Endothelial cell of umbilical vein (primary cell): ENCODE measurements around the gene GGT5. TPM values are rescaled to one million over a fixed set of nuclear protein-coding genes. Genes with fewer than 3 reads are reported as not detected.
"Not testable (repeated sequence)": the region's sequence is repeated elsewhere in the genome, so short reads cannot be mapped to it uniquely, and the experiment has no call there.

Experiments used
- BruUV-seq: library from RNA; stranded (reverse); fragments of 400-500 nt; replicated peaks from 2 replicates; lab custom pipeline; 2021; lab: Mats Ljungman, UMichigan
- CTCF ChIA-PET: fragments of 300-600, 350-600 bp; sonication (Branson Sonifier 250); formaldehyde crosslinking; loops from one replicate; lab custom pipeline; 2021; ENCODE audit warnings: antibody characterized with exemption, inconsistent platforms; lab: Charles Lee
- POLR2A ChIA-PET: fragments of 300-600, 350-600 bp; sonication (Branson Sonifier 250); formaldehyde crosslinking; loops from one replicate; lab custom pipeline; 2021; ENCODE audit warnings: antibody characterized with exemption, inconsistent platforms; lab: Charles Lee
- DNase-seq: peaks from one replicate; pipeline ENCODE4 v3.0.0-alpha.2; 2011; ENCODE audit warnings: low read depth, low spot score
- FAIRE-seq: peaks from 2 replicates; lab custom pipeline; 2011; peaks lifted over from hg19 to GRCh38; lab: Jason Lieb, UNC
- H2AFZ ChIP-seq: 2 replicates; pipeline ENCODE4 v1.6.0; 2012; ENCODE audit warnings: low read depth, low read length, control low read depth, inconsistent platforms
- H3K27ac ChIP-seq: 2 replicates; pipeline ENCODE4 v1.5.1; 2011; ENCODE audit warnings: low read depth, mild to moderate bottlenecking, control low read depth, low read length, moderate library complexity; ENCODE audit not compliant: insufficient read depth
- H3K27me3 ChIP-seq, 2 experiments: 2 replicates each; pipeline versions ENCODE4 v1.6.0 to v1.6.1; 2011; ENCODE audit warnings: low read length in 2 of 2, mixed read lengths in 1 of 2; ENCODE audit not compliant: control insufficient read depth in 2 of 2, insufficient read depth in 2 of 2
- H3K36me3 ChIP-seq, 2 experiments: 2 replicates in 1 of 2; 3 replicates in 1 of 2; pipeline ENCODE4 v1.5.1; 2011; ENCODE audit warnings: low read length in 2 of 2, mild to moderate bottlenecking in 1 of 2, moderate library complexity in 1 of 2; ENCODE audit not compliant: control insufficient read depth in 2 of 2, insufficient read depth in 2 of 2; ENCODE audit errors: extremely low read depth in 1 of 2
- H3K4me1 ChIP-seq: 3 replicates; pipeline ENCODE4 v1.5.1; 2011; ENCODE audit warnings: mild to moderate bottlenecking, low read length; ENCODE audit not compliant: control insufficient read depth, insufficient read depth; ENCODE audit errors: extremely low read depth
- H3K4me2 ChIP-seq: 2 replicates; pipeline ENCODE4 v1.6.1; 2011; ENCODE audit warnings: low read length, control low read depth, mixed read lengths; ENCODE audit not compliant: insufficient read depth
- H3K4me3 ChIP-seq, 3 experiments: fragments of 200-600 bp in 1 of 3; sonication (generic), shearing (Covaris generic) in 1 of 3; replicated peaks in 1 of 3; 2 replicates each; pipeline ENCODE4 v1.5.1; 2011 to 2016; ENCODE audit warnings: control low read depth in 3 of 3, low read length in 3 of 3, mild to moderate bottlenecking in 2 of 3, inconsistent platforms in 1 of 3, low read depth in 1 of 3, moderate library complexity in 1 of 3; ENCODE audit not compliant: insufficient read depth in 1 of 3
- H3K79me2 ChIP-seq: 2 replicates; pipeline ENCODE4 v1.6.0; 2012; ENCODE audit warnings: low read length, inconsistent platforms; ENCODE audit not compliant: control insufficient read depth, insufficient read depth
- H3K9ac ChIP-seq: replicated peaks from 2 replicates; pipeline ENCODE3; 2011; ENCODE audit warnings: low read length, control low read depth; ENCODE audit not compliant: insufficient read depth; ENCODE audit errors: extremely low read depth
- H3K9me1 ChIP-seq: replicated peaks from 3 replicates; pipeline ENCODE4 v1.6.0; 2011; ENCODE audit warnings: mild to moderate bottlenecking, low read length; ENCODE audit not compliant: control insufficient read depth, insufficient read depth; ENCODE audit errors: extremely low read depth
- H3K9me3 ChIP-seq: replicated peaks from 2 replicates; pipeline ENCODE4 v1.5.1; 2012; ENCODE audit warnings: low read length, inconsistent platforms; ENCODE audit not compliant: control insufficient read depth, insufficient read depth
- H4K20me1 ChIP-seq: replicated peaks from 2 replicates; pipeline ENCODE3; 2011; ENCODE audit warnings: mild to moderate bottlenecking, low read length; ENCODE audit not compliant: control insufficient read depth, insufficient read depth; ENCODE audit errors: extremely low read depth
- EZH2 ChIP-seq: IDR thresholded peaks from 2 replicates; pipeline ENCODE4 v1.6.1; 2012; ENCODE audit warnings: borderline replicate concordance, low read depth, mild to moderate bottlenecking, moderate library complexity, low read length, inconsistent platforms; ENCODE audit not compliant: severe bottlenecking
- FOS ChIP-seq: IDR thresholded peaks from 2 replicates; pipeline ENCODE4 v1.6.1; 2011; ENCODE audit warnings: mild to moderate bottlenecking, low read length, moderate library complexity, borderline replicate concordance; ENCODE audit not compliant: insufficient read depth
- GATA2 ChIP-seq: IDR thresholded peaks from 2 replicates; pipeline ENCODE4 v1.7.0; 2011; ENCODE audit warnings: low read depth, mild to moderate bottlenecking, moderate library complexity, mixed read lengths, low read length; ENCODE audit not compliant: insufficient read length, insufficient read depth
- JUN ChIP-seq: IDR thresholded peaks from 2 replicates; pipeline ENCODE4 v1.6.1; 2011; ENCODE audit warnings: borderline replicate concordance, low read depth; ENCODE audit not compliant: insufficient read length, insufficient read depth
- MYC ChIP-seq: IDR thresholded peaks from one replicate; pipeline ENCODE4 v1.6.1; 2011; ENCODE audit warnings: mild to moderate bottlenecking, low read depth, low read length
- POLR2A ChIP-seq: IDR thresholded peaks from 2 replicates; pipeline ENCODE4 v1.6.1; 2012; ENCODE audit warnings: low read depth, mild to moderate bottlenecking, control low read depth, low read length
- POLR2AphosphoS5 ChIP-seq: IDR thresholded peaks from 2 replicates; pipeline ENCODE4 v1.6.1; 2012; ENCODE audit warnings: low read depth, mild to moderate bottlenecking, control low read depth, low read length, moderate library complexity; ENCODE audit not compliant: insufficient read depth
- dilution Hi-C: fragments of 300-500 bp; cut with MboI; formaldehyde crosslinking; loops from one replicate; pipeline ENCODE4 v1.15.0; 2019; ENCODE audit warnings: low sequenced_read_pairs; ENCODE audit not compliant: extremely low pct_ligation_motif_present
- intact Hi-C: fragments of 100-400 bp; cut with micrococcal nuclease; formaldehyde crosslinking; loops from one replicate; pipeline ENCODE4 v1.10.0; 2022
- polyA plus RNA-seq, 4 experiments: library from polyadenylated mRNA; depleted of rRNA in 3 of 4; stranded (reverse) in 3 of 4; unstranded in 1 of 4; fragments of >200 nt; gene quantifications; 2 replicates each; pipeline versions ENCODE4 v1.2.1 to v1.2.3, GENCODE V29; 2011 to 2012; ENCODE audit warnings: missing spikeins in 1 of 4
- total RNA-seq: library from RNA; stranded (reverse); gene quantifications from 2 replicates; pipeline ENCODE4 v1.2.3, GENCODE V29; 2021
- TF ChIP-seq, protein P1 (sequence below): IDR thresholded peaks from 2 replicates; pipeline ENCODE4 v1.6.1; 2011; ENCODE audit not compliant: insufficient read depth, insufficient read length

GGT5 gene
- total and polyA plus RNA-seq, 2 donors (not counting 3 experiments of a cell fraction or from before 2014, with no cell fraction given) = 45.9 to 293 TPM

DNA sequence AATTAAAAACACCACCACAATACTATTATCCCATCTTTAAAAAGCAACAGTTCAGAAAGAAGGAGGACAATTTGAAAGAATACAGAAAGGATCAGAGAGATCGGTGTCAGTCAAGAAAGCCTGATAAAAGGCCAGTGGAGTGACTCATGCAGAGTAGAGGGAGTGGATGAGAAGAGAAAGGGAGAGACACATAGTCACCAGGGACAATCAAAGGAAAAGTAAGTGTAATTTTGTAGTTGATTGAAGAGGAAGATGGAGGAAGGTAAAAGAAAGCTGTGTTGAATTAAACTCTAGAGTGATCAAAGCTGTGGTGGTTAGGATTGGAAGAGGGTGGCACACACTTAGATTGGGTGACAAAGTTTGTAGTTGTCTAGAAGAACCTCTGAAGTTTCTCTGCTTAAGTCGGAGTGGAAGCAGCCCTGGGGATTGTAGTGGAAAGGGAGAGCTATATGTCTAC is 39.9 kb upstream of the GGT5 start:
- Histone ChIP-seq H3K36me3 (no peaks in the 10 kb centered on the region), H3K9me3 (no peaks in the 10 kb centered on the region), H3K27me3 (no peaks in the 10 kb centered on the region), H3K4me1 (peaks cover 27% of the 10 kb centered on the region), H3K79me2 (peaks cover 82% of the 10 kb centered on the region), H3K4me2 (peak overlapping the region; percentile 48), H3K9ac (no peak overlapping the region), H4K20me1 (peaks cover 5% of the 10 kb centered on the region), H3K27ac (peak overlapping the region; percentile 21), H3K9me1 (peaks cover 2% of the 10 kb centered on the region), H3K4me3 (no peak overlapping the region), H2AFZ (no peak overlapping the region)
- dilution Hi-C loops = no loop called here
- no peak for TF ChIP-seq POLR2AphosphoS5
- peak; percentile 27 for TF ChIP-seq JUN
- TF ChIP-seq GATA2 = no peak
- TF ChIP-seq FOS = peak; percentile 79
- TF ChIP-seq, protein P1, sequence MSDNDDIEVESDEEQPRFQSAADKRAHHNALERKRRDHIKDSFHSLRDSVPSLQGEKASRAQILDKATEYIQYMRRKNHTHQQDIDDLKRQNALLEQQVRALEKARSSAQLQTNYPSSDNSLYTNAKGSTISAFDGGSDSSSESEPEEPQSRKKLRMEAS = no peak
- no TSS peak for BruUV-seq
- FAIRE-seq (no peak), DNase-seq (peak; percentile 32)
- POLR2A ChIA-PET = no interaction called here
- CTCF ChIA-PET = interaction anchor here (1.5 kb wide), 1 partner anchor 21 kb away, joined by 3 read pairs; no protein-coding TSS in a partner anchor
- intact Hi-C loops = no loop called here

DNA sequence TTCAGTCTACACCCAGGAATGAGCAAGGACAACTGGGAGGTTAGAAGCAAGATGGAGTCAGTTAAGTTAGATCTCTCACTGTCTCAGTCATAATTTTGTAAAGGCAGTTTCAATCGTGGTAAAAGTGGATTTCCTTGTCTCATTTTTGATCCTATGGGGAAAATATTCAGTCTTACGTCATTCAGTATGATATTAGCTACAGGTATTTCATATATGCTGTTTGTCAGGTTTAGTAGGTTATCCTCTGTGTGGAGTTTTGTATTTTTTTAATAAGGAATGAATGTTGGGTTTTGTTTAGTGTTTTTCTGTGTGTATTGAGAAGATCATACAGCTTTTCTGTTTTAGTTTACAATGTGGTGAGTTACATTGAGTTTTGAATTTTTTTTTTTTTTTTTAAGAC is 37.5 kb upstream of the GGT5 start:
- Histone ChIP-seq H3K36me3 (no peaks in the 10 kb centered on the region), H3K4me2 (no peak overlapping the region), H3K4me3 (no peak overlapping the region), H3K27ac (no peak overlapping the region), H3K27me3 (no peaks in the 10 kb centered on the region), H3K9me3 (no peaks in the 10 kb centered on the region), H3K9ac (no peak overlapping the region), H4K20me1 (peaks cover 2% of the 10 kb centered on the region), H3K9me1 (peaks cover 2% of the 10 kb centered on the region), H2AFZ (no peak overlapping the region), H3K4me1 (peaks cover 11% of the 10 kb centered on the region), H3K79me2 (peaks cover 80% of the 10 kb centered on the region)
- CTCF ChIA-PET = no interaction called here
- BruUV-seq = no TSS peak
- dilution Hi-C loops (no loop called here), intact Hi-C loops (no loop called here)
- TF ChIP-seq GATA2 (no peak), POLR2AphosphoS5 (no peak), EZH2 (no peak), MYC (no peak), JUN (no peak), POLR2A (no peak)
- TF ChIP-seq, protein P1 = no peak
- DNase-seq (no peak), FAIRE-seq (no peak)
- POLR2A ChIA-PET = no interaction called here

DNA sequence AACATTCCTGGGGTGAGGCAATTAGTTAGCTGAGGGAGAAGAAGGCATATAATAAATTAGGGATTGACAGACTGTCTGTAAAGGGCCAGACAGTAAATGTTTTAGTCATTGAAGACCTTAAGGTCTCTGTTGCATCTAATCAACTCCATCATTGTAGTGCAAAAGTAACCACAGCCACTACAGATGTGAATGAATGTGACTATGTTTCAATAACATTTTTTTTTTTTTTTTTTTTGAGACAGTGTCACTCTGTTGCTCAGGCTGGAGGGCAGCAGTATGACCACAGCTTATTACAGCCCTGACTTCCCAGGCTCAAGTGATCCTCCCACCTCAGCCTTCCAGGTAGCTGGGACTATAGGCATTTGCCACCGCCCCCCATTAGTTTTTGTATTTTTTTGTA is 35.5 kb upstream of the GGT5 start:
- BruUV-seq = not testable (repeated sequence)

More for the DNA sequence above, 35.5 kb upstream of the GGT5 start:
- intact Hi-C loops, FAIRE-seq, H3K27me3 ChIP-seq, H3K36me3 ChIP-seq, H2AFZ ChIP-seq, H3K9me1 ChIP-seq, CTCF ChIA-PET, dilution Hi-C loops, H3K4me3 ChIP-seq, H3K4me2 ChIP-seq, H3K27ac ChIP-seq, H3K9ac ChIP-seq, DNase-seq, H4K20me1 ChIP-seq, H3K4me1 ChIP-seq, POLR2A ChIA-PET, H3K9me3 ChIP-seq: not testable (repeated sequence)
- H3K79me2 ChIP-seq = peaks cover 78% of the 10 kb centered on the region
